ENCODE results near the gene WNK3. TPM values are rescaled to one million over a fixed set of nuclear protein-coding genes. Genes with fewer than 3 reads are reported as not detected.

The WNK3 gene
- total RNA-seq, 1 experiment from 2014 or later = 12.8 TPM

GRCh38 chrX:54292755-54293154, 65.1 kb downstream of the WNK3 start:
- intact Hi-C loops (cut with micrococcal nuclease; ENCODE audit: unreplicated experiment) = no loop called here
- POLR2A ChIA-PET (ENCODE audit: low non-redundant PET) = interaction anchor here (0.7 kb wide), 1 partner anchor 120 kb away, joined by 3 read pairs; no protein-coding TSS in a partner anchor
- DNase-seq (ENCODE audit: low spot score) = no peak
- H3K4me3 ChIP-seq (ENCODE audit: low read depth, low read length, poor library complexity, severe bottlenecking) = no peak overlapping the region
- no peaks in the 10 kb centered on the region for H3K4me1 ChIP-seq (ENCODE audit: insufficient read depth, low read length, poor library complexity, severe bottlenecking)
- H3K27me3 ChIP-seq (replicated peaks; ENCODE audit: insufficient read depth, low read depth, low read length, poor library complexity) = no peaks in the 10 kb centered on the region
- H3K9me3 ChIP-seq (ENCODE audit: low read depth, low read length, poor library complexity, severe bottlenecking) = no peaks in the 10 kb centered on the region
- no peaks in the 10 kb centered on the region for H3K36me3 ChIP-seq (ENCODE audit: insufficient read depth, low read length, poor library complexity, severe bottlenecking)
- no peak overlapping the region for H3K27ac ChIP-seq (ENCODE audit: low read depth, low read length, poor library complexity, severe bottlenecking)
- no TSS peak for BruUV-seq (replicated peaks)
- TF ChIP-seq CTCF (conservative IDR thresholded peaks at IDR 0.05; ENCODE audit: low read depth, low read length) (no peak), EZH2 (IDR thresholded peaks at IDR 0.05; ENCODE audit: borderline replicate concordance, low read depth, low read length, poor library complexity, severe bottlenecking) (no peak)
- CTCF ChIA-PET = no interaction called here

DNA sequence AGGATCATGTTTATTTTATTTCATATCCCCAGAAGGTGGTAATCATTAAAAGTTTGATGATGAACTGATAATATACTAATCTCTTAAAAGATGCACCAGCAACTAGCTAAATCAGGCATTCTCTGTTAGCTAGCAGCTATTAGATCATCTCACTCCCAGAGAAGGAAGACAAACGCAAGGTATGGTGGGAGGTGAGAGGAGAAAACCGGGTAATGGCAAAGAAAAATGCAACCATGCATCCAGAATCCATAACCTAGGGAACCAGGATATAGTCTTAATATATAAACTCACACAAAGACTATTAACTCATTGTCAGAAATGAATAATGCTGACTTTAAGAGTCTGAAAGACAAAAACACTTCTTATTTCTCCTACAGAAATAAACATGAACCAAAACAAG, 66.1 kb downstream of the WNK3 start:
- H3K27ac ChIP-seq (ENCODE audit: low read depth, low read length, poor library complexity, severe bottlenecking) = no peak overlapping the region
- CTCF ChIA-PET = no interaction called here

DNA sequence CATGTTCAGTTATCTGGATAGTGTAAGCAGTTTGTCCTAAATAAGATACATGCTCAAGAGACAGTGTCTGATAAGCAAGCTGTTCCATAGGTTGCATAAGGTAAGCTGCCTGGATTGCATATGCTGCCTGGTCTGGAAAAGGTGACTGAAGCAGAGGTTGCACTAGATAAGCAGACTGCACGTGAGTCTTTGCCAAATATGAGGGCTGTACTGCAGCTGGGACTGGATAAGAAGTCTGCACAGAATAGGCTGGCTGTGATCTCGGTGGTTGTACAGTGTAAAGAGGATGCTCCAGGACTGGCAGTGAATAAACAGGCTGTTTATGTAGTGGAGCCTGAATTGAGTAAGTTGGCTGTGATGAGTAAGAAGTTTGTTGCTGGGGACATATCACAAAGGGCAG, 68.9 kb downstream of the WNK3 start:
- no peak overlapping the region for H3K27ac ChIP-seq (ENCODE audit: low read depth, low read length, poor library complexity, severe bottlenecking)
- no peak overlapping the region for H3K4me3 ChIP-seq (ENCODE audit: low read depth, low read length, poor library complexity, severe bottlenecking)
- no peaks in the 10 kb centered on the region for H3K36me3 ChIP-seq (ENCODE audit: insufficient read depth, low read length, poor library complexity, severe bottlenecking)
- DNase-seq (ENCODE audit: low spot score) = no peak
- BruUV-seq (replicated peaks) = no TSS peak
- TF ChIP-seq EZH2 (IDR thresholded peaks at IDR 0.05; ENCODE audit: borderline replicate concordance, low read depth, low read length, poor library complexity, severe bottlenecking) (no peak), CTCF (conservative IDR thresholded peaks at IDR 0.05; ENCODE audit: low read depth, low read length) (no peak)
- ChIA-PET CTCF (no interaction called here), POLR2A (ENCODE audit: low non-redundant PET) (no interaction called here)
- intact Hi-C loops (cut with micrococcal nuclease; ENCODE audit: unreplicated experiment) = no loop called here
- no peaks in the 10 kb centered on the region for H3K9me3 ChIP-seq (ENCODE audit: low read depth, low read length, poor library complexity, severe bottlenecking)
- no peaks in the 10 kb centered on the region for H3K4me1 ChIP-seq (ENCODE audit: insufficient read depth, low read length, poor library complexity, severe bottlenecking)
- H3K27me3 ChIP-seq (replicated peaks; ENCODE audit: insufficient read depth, low read depth, low read length, poor library complexity) = no peaks in the 10 kb centered on the region

More for the DNA sequence above, 66.1 kb downstream of the WNK3 start:
- H3K27me3 ChIP-seq (replicated peaks; ENCODE audit: insufficient read depth, low read depth, low read length, poor library complexity) = no peaks in the 10 kb centered on the region
- BruUV-seq (replicated peaks) = no TSS peak
- POLR2A ChIA-PET (ENCODE audit: low non-redundant PET) = no interaction called here
- no peaks in the 10 kb centered on the region for H3K36me3 ChIP-seq (ENCODE audit: insufficient read depth, low read length, poor library complexity, severe bottlenecking)
- no peak for TF ChIP-seq CTCF (conservative IDR thresholded peaks at IDR 0.05; ENCODE audit: low read depth, low read length)
- TF ChIP-seq EZH2 (IDR thresholded peaks at IDR 0.05; ENCODE audit: borderline replicate concordance, low read depth, low read length, poor library complexity, severe bottlenecking) = no peak
- H3K4me3 ChIP-seq (ENCODE audit: low read depth, low read length, poor library complexity, severe bottlenecking) = no peak overlapping the region
- no peak for DNase-seq (ENCODE audit: low spot score)
- intact Hi-C loops (cut with micrococcal nuclease; ENCODE audit: unreplicated experiment) = no loop called here
- no peaks in the 10 kb centered on the region for H3K4me1 ChIP-seq (ENCODE audit: insufficient read depth, low read length, poor library complexity, severe bottlenecking)
- H3K9me3 ChIP-seq (ENCODE audit: low read depth, low read length, poor library complexity, severe bottlenecking) = no peaks in the 10 kb centered on the region
